Body of pancreas (tissue), 4 donors: Measurements from ENCODE around the gene KHDRBS2.

Source experiments
- CTCF ChIP-seq, 7 experiments: fragments of 450-650 bp in 4 of 7; fragments of 200-600 bp in 3 of 7; sonication (generic) in 3 of 7; IDR thresholded peaks; one replicate each; pipeline ENCODE4 v1.5.1; 2016 to 2019; ENCODE audit warnings: antibody characterized with exemption in 7 of 7
- POLR2A ChIP-seq, 3 donors: fragments of 450-650 bp; IDR thresholded peaks; one replicate each; pipeline ENCODE4 v1.6.1; 2016; ENCODE audit warnings: antibody characterized with exemption in 3 of 3, mild to moderate bottlenecking in 2 of 3

GRCh38 chr6:62009445-62009844 is 276.6 kb downstream of the KHDRBS2 start:
- TF ChIP-seq POLR2A (IDR thresholded peaks at IDR 0.05), result no peak
- TF ChIP-seq CTCF (IDR thresholded peaks at IDR 0.05), result no peak
